HepG2 (cell line): Measurements from ENCODE around the gene C16orf95. TPM values are rescaled to one million over a fixed set of nuclear protein-coding genes. Genes with fewer than 3 reads are reported as not detected.
A peak's percentile ranks its signal among the peaks of the same experiment; 100 is the strongest.

ENCODE experiments used
- CBFB ChIP-seq: sonication (generic); formaldehyde crosslinking; IDR thresholded peaks from 2 replicates; pipeline ENCODE4 v1.4.0; 2020; ENCODE audit warnings: missing genetic modification reagents
- HNF4G ChIP-seq, 2 experiments: sonication (generic) in 1 of 2; formaldehyde crosslinking in 1 of 2; IDR thresholded peaks; 2 replicates each; pipeline versions ENCODE4 v1.4.0 to v1.6.1; 2011 to 2020; ENCODE audit warnings: borderline replicate concordance in 2 of 2, low read depth in 2 of 2, mild to moderate bottlenecking in 2 of 2, low read length in 1 of 2, missing genetic modification reagents in 1 of 2, moderate library complexity in 1 of 2
- MED1 ChIP-seq: sonication (generic); formaldehyde crosslinking; IDR thresholded peaks from 2 replicates; pipeline ENCODE4 v1.4.0; 2020; ENCODE audit warnings: missing genetic modification reagents
- MIER2 ChIP-seq: IDR thresholded peaks from 2 replicates; pipeline ENCODE4 v1.6.1; 2016; ENCODE audit warnings: missing biosample characterization, missing genetic modification reagents
- NFIC ChIP-seq: IDR thresholded peaks from 2 replicates; pipeline ENCODE4 v1.6.1; 2012; ENCODE audit warnings: mild to moderate bottlenecking, low read length, inconsistent platforms
- PAF1 ChIP-seq: IDR thresholded peaks from 2 replicates; pipeline ENCODE4 v1.6.1; 2016; ENCODE audit warnings: missing genetic modification reagents, missing compliant biosample characterization
- PRPF4 ChIP-seq: fragments of 200-400 bp; formaldehyde crosslinking; IDR thresholded peaks from 2 replicates; pipeline ENCODE4 v1.6.1; 2016; ENCODE audit warnings: low read length, low read depth; ENCODE audit not compliant: poor library complexity, severe bottlenecking
- U2AF2 ChIP-seq: fragments of 200-400 bp; formaldehyde crosslinking; IDR thresholded peaks from 2 replicates; pipeline ENCODE4 v1.6.1; 2017; ENCODE audit warnings: low read depth, mild to moderate bottlenecking, low read length
- ZNF12 ChIP-seq: sonication (generic); formaldehyde crosslinking; IDR thresholded peaks from 2 replicates; pipeline ENCODE4 v1.5.0; 2020; ENCODE audit warnings: missing genetic modification reagents
- ZNF20 ChIP-seq: sonication (generic); formaldehyde crosslinking; IDR thresholded peaks from 2 replicates; pipeline ENCODE4 v1.4.0; 2020; ENCODE audit warnings: mild to moderate bottlenecking, moderate library complexity, missing genetic modification reagents
- ZNF484 ChIP-seq: sonication (generic); formaldehyde crosslinking; IDR thresholded peaks from 2 replicates; pipeline ENCODE4 v1.5.1; 2020; ENCODE audit warnings: mild to moderate bottlenecking, low read depth, missing genetic modification reagents, borderline replicate concordance
- polyA plus RNA-seq, 8 experiments: library from polyadenylated mRNA; depleted of rRNA in 3 of 8; stranded (reverse) in 7 of 8; unstranded in 1 of 8; fragments of >200 nt; fragmentation: Illumina TruSeq in 4 of 8; extraction: Trizol in 4 of 8; gene quantifications; 2 replicates each; pipeline versions ENCODE4 v1.2.1 to v1.2.3, GENCODE V29; 2011 to 2016; ENCODE audit warnings: low read depth in 4 of 8, missing spikeins in 1 of 8, mixed read lengths in 1 of 8; ENCODE audit not compliant: insufficient read depth in 1 of 8
- total RNA-seq, 5 experiments: library from RNA; depleted of rRNA; stranded (reverse); fragments of >200 nt; fragmentation: Illumina TruSeq; extraction: Trizol; gene quantifications; 2 replicates each; pipeline ENCODE4 v1.2.3, GENCODE V29; 2016; ENCODE audit warnings: low read depth in 1 of 5
- TF ChIP-seq, protein P1 (sequence below), 2 experiments: sonication (generic) in 1 of 2; formaldehyde crosslinking in 1 of 2; IDR thresholded peaks; 2 replicates each; pipeline versions ENCODE4 v1.5.1 to v1.6.1; 2011 to 2020; ENCODE audit warnings: borderline replicate concordance in 1 of 2, low read depth in 1 of 2, low read length in 1 of 2, mild to moderate bottlenecking in 1 of 2, missing genetic modification reagents in 1 of 2, moderate library complexity in 1 of 2
- TF ChIP-seq, protein P2 (sequence below): sonication (generic); formaldehyde crosslinking; IDR thresholded peaks from 2 replicates; pipeline ENCODE4 v1.4.0; 2020; ENCODE audit warnings: missing genetic modification reagents
- TF ChIP-seq, protein P3 (sequence below): sonication (generic); formaldehyde crosslinking; IDR thresholded peaks from 2 replicates; pipeline ENCODE4 v1.4.0; 2020; ENCODE audit warnings: missing genetic modification reagents, borderline replicate concordance
- TF ChIP-seq, protein P4 (sequence below): sonication (generic); formaldehyde crosslinking; IDR thresholded peaks from 2 replicates; pipeline ENCODE4 v1.8.0; 2022; ENCODE audit warnings: mild to moderate bottlenecking, missing genetic modification reagents
- TF ChIP-seq, protein P5 (sequence below): sonication (generic); formaldehyde crosslinking; IDR thresholded peaks from 2 replicates; pipeline ENCODE4 v1.8.0; 2022; ENCODE audit warnings: missing genetic modification reagents, mild to moderate bottlenecking, inconsistent platforms, borderline replicate concordance
- TF ChIP-seq, protein P6 (sequence below): sonication (generic); formaldehyde crosslinking; IDR thresholded peaks from 2 replicates; pipeline ENCODE4 v1.4.0; 2020; ENCODE audit warnings: mild to moderate bottlenecking, missing genetic modification reagents
- TF ChIP-seq, protein P7 (sequence below): sonication (generic); formaldehyde crosslinking; IDR thresholded peaks from 2 replicates; pipeline ENCODE4 v1.4.0; 2020; ENCODE audit warnings: missing genetic modification reagents

C16orf95 gene
- total and polyA plus RNA-seq, 2 of the 13 experiments (the other 11 are each of a cell fraction or from before 2014, with no cell fraction given) = 2.8 to 8.6 TPM

DNA sequence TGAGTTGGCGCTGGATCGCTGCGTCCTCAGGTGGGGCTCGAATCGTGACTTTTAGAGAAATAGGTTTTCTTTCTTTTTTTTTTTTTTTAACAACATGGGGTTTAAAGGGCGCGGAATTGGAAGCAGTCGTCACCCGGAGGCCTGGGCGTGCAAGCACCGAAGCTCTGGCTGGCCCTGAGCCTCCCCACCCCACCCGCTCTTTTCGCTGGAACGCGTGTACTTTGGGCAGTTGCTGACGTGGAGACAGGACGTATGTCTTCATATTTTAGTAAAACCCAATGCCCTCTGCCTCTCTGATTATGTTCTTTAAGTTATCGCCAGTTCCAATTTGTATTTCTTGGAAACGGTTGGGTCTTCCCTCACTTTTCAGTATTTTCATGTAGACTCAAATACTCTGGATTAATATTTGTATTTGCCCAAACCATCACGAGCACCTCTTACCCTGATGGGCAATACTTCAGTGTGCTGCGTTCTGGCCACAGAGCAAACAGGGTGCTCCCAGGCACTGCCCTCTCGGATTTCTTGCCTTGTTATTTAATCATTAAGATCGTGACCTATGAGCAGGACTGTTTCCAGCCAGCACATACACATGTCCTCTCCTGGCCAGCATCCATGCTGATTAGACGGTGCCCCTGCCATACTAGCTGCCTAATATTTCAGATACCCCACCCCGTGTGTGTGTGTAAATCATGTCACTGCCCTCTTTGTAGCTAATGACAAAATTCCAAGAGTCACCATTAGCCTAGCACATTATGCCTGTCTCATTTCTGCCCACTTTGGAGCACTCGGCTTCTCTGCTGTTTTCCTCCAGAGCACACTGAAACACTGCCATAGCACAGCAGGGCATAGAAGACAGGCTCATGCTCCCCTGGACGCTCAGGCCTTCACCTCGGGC lies 805 bp upstream of the C16orf95 start (continued):
- TF ChIP-seq, protein P1, sequence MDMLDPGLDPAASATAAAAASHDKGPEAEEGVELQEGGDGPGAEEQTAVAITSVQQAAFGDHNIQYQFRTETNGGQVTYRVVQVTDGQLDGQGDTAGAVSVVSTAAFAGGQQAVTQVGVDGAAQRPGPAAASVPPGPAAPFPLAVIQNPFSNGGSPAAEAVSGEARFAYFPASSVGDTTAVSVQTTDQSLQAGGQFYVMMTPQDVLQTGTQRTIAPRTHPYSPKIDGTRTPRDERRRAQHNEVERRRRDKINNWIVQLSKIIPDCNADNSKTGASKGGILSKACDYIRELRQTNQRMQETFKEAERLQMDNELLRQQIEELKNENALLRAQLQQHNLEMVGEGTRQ (IDR thresholded peaks at IDR 0.05; ENCODE audit: low read depth, low read length) = no peak
- TF ChIP-seq, protein P1 (CRISPR knock-in tag; IDR thresholded peaks at IDR 0.05; ENCODE audit: borderline replicate concordance) = no peak
- TF ChIP-seq, protein P2, sequence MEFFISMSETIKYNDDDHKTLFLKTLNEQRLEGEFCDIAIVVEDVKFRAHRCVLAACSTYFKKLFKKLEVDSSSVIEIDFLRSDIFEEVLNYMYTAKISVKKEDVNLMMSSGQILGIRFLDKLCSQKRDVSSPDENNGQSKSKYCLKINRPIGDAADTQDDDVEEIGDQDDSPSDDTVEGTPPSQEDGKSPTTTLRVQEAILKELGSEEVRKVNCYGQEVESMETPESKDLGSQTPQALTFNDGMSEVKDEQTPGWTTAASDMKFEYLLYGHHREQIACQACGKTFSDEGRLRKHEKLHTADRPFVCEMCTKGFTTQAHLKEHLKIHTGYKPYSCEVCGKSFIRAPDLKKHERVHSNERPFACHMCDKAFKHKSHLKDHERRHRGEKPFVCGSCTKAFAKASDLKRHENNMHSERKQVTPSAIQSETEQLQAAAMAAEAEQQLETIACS (CRISPR knock-in tag) = no peak
- no peak; the same call in 1 of the 2 replicates for TF ChIP-seq PAF1 (CRISPR knock-in tag)
- TF ChIP-seq PRPF4 = no peak
- 0 out of 2 replicates have a peak, but pooled peaks have one; percentile 21 for TF ChIP-seq ZNF20
- TF ChIP-seq CBFB (CRISPR knock-in tag) = no peak
- peak; percentile 43 for TF ChIP-seq MED1 (CRISPR knock-in tag)
- TF ChIP-seq U2AF2 = no peak
- TF ChIP-seq ZNF484 (CRISPR knock-in tag) = no peak
- TF ChIP-seq NFIC = no peak
- TF ChIP-seq, protein P3, sequence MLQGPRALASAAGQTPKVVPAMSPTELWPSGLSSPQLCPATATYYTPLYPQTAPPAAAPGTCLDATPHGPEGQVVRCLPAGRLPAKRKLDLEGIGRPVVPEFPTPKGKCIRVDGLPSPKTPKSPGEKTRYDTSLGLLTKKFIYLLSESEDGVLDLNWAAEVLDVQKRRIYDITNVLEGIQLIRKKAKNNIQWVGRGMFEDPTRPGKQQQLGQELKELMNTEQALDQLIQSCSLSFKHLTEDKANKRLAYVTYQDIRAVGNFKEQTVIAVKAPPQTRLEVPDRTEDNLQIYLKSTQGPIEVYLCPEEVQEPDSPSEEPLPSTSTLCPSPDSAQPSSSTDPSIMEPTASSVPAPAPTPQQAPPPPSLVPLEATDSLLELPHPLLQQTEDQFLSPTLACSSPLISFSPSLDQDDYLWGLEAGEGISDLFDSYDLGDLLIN (CRISPR knock-in tag) = no peak
- no peak; the same call in 1 of the 2 replicates for TF ChIP-seq MIER2
- TF ChIP-seq, protein P4, sequence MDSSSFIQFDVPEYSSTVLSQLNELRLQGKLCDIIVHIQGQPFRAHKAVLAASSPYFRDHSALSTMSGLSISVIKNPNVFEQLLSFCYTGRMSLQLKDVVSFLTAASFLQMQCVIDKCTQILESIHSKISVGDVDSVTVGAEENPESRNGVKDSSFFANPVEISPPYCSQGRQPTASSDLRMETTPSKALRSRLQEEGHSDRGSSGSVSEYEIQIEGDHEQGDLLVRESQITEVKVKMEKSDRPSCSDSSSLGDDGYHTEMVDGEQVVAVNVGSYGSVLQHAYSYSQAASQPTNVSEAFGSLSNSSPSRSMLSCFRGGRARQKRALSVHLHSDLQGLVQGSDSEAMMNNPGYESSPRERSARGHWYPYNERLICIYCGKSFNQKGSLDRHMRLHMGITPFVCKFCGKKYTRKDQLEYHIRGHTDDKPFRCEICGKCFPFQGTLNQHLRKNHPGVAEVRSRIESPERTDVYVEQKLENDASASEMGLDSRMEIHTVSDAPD (CRISPR knock-in tag) = no peak
- TF ChIP-seq, protein P5, sequence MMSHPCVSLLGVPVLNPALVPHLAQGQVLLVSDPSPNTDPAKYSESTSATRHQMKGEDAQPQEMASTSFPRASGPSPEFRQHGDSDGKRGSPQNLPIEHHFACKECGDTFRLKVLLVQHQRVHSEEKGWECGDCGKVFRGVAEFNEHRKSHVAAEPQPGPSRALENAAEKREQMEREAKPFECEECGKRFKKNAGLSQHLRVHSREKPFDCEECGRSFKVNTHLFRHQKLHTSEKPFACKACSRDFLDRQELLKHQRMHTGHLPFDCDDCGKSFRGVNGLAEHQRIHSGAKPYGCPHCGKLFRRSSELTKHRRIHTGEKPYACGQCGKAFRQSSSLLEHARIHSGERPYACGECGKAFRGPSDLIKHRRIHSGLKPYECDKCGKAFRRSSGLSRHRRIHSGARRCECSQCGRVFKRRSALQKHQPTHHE (CRISPR knock-in tag) = no peak
- no peak for TF ChIP-seq HNF4G (IDR thresholded peaks at IDR 0.05; ENCODE audit: borderline replicate concordance, low read depth, low read length)
- no peak for TF ChIP-seq HNF4G (CRISPR knock-in tag; IDR thresholded peaks at IDR 0.05; ENCODE audit: borderline replicate concordance, low read depth)
- TF ChIP-seq, protein P6, sequence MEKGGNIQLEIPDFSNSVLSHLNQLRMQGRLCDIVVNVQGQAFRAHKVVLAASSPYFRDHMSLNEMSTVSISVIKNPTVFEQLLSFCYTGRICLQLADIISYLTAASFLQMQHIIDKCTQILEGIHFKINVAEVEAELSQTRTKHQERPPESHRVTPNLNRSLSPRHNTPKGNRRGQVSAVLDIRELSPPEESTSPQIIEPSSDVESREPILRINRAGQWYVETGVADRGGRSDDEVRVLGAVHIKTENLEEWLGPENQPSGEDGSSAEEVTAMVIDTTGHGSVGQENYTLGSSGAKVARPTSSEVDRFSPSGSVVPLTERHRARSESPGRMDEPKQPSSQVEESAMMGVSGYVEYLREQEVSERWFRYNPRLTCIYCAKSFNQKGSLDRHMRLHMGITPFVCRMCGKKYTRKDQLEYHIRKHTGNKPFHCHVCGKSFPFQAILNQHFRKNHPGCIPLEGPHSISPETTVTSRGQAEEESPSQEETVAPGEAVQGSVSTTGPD (CRISPR knock-in tag) = no peak; the same call in 1 of the 2 replicates
- TF ChIP-seq, protein P7, sequence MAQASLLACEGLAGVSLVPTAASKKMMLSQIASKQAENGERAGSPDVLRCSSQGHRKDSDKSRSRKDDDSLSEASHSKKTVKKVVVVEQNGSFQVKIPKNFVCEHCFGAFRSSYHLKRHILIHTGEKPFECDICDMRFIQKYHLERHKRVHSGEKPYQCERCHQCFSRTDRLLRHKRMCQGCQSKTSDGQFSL = no peak
- TF ChIP-seq ZNF12 = no peak
